GM23248 (cell line): Measurements from ENCODE around the gene ERMP1. TPM values are rescaled to one million over a fixed set of nuclear protein-coding genes. Genes with fewer than 3 reads are reported as not detected.

Experiments used
- DNase-seq: peaks from one replicate; pipeline ENCODE4 v3.0.0-alpha.2; 2015
- H2AFZ ChIP-seq: fragments of 200-600 bp; sonication (generic); 2 replicates; pipeline ENCODE4 v1.6.1; 2016; ENCODE audit warnings: antibody characterized with exemption
- H3F3A ChIP-seq: fragments of 200-600 bp; sonication (generic); 2 replicates; pipeline ENCODE4 v1.6.1; 2016; ENCODE audit warnings: mild to moderate bottlenecking, antibody characterized with exemption, mixed run types; ENCODE audit not compliant: insufficient read depth
- H3K27ac ChIP-seq: fragments of 200-600 bp; sonication (generic); 2 replicates; pipeline ENCODE4 v1.5.1; 2016; ENCODE audit warnings: mild to moderate bottlenecking
- H3K27me3 ChIP-seq: fragments of 200-600 bp; sonication (generic); replicated peaks from 2 replicates; pipeline ENCODE4 v1.6.1; 2016; ENCODE audit warnings: mild to moderate bottlenecking; ENCODE audit not compliant: insufficient read depth
- H3K36me3 ChIP-seq: fragments of 200-600 bp; sonication (generic); 2 replicates; pipeline ENCODE4 v1.6.1; 2016; ENCODE audit warnings: low read depth, mild to moderate bottlenecking
- H3K4me1 ChIP-seq: fragments of 200-600 bp; sonication (generic); 2 replicates; pipeline ENCODE4 v1.6.1; 2016; ENCODE audit warnings: mild to moderate bottlenecking; ENCODE audit not compliant: insufficient read depth
- H3K4me2 ChIP-seq: fragments of 200-600 bp; sonication (generic); one replicate; pipeline ENCODE4 v1.6.1; 2016; ENCODE audit warnings: mild to moderate bottlenecking; ENCODE audit not compliant: unreplicated experiment
- H3K4me3 ChIP-seq: fragments of 200-600 bp; sonication (generic); 2 replicates; pipeline ENCODE4 v1.5.1; 2016; ENCODE audit warnings: mild to moderate bottlenecking
- H3K79me2 ChIP-seq: fragments of 200-600 bp; sonication (generic); 2 replicates; pipeline ENCODE4 v1.6.1; 2016; ENCODE audit warnings: mild to moderate bottlenecking; ENCODE audit not compliant: insufficient read depth
- H3K9ac ChIP-seq: fragments of 200-600 bp; sonication (generic); 2 replicates; pipeline ENCODE4 v1.6.1; 2016; ENCODE audit warnings: mild to moderate bottlenecking
- H3K9me2 ChIP-seq: fragments of 200-600 bp; sonication (generic); 2 replicates; pipeline ENCODE4 v1.6.1; 2016; ENCODE audit warnings: mixed run types, mild to moderate bottlenecking, moderate library complexity; ENCODE audit not compliant: insufficient read depth
- H3K9me3 ChIP-seq: fragments of 200-600 bp; sonication (generic); one replicate; pipeline ENCODE4 v1.6.1; 2017; ENCODE audit warnings: low read depth
- H4K20me1 ChIP-seq: fragments of 200-600 bp; sonication (generic); 2 replicates; pipeline ENCODE4 v1.6.0; 2016; ENCODE audit not compliant: insufficient read depth
- EZH2 ChIP-seq: fragments of 200-600 bp; sonication (generic); IDR thresholded peaks from 2 replicates; pipeline ENCODE4 v1.6.1; 2018; ENCODE audit warnings: antibody characterized with exemption, mild to moderate bottlenecking; ENCODE audit not compliant: insufficient read depth, poor library complexity, severe bottlenecking
- EZH2phosphoT487 ChIP-seq: fragments of 200-600 bp; sonication (generic); IDR thresholded peaks from 2 replicates; pipeline ENCODE4 v1.6.1; 2018; ENCODE audit warnings: antibody characterized with exemption, moderate library complexity, mild to moderate bottlenecking, low read depth; ENCODE audit not compliant: insufficient read depth
- WGBS, 2 experiments: methylation state at CpG; one replicate each; pipeline ENCODE4 v1.1.6; 2015 to 2017; ENCODE audit warnings: low lambda C conversion rate in 2 of 2, low coverage in 1 of 2; ENCODE audit errors: missing lambda C conversion rate in 2 of 2; 5-methylcytosine and 5-hydroxymethylcytosine counted together
- in situ Hi-C: fragments of 300-500 bp; cut with MboI; formaldehyde crosslinking; loops from 2 replicates; pipeline ENCODE4 v1.15.0; 2020
- polyA plus RNA-seq: library from polyadenylated mRNA; unstranded; fragments of >200 nt; fragmentation: Nextera tagmentation; extraction: Ambion mirVana; gene quantifications from 2 replicates; pipeline ENCODE4 v1.2.1, GENCODE V29; 2016
- total RNA-seq: library from RNA; depleted of rRNA; stranded (reverse); fragments of >200 nt; shearing (Covaris generic); gene quantifications from 2 replicates; pipeline ENCODE4 v1.2.3, GENCODE V29; 2014

ERMP1 gene
- total and polyA plus RNA-seq, 2 experiments from 2014 or later, result 2.6 to 8.4 TPM

GRCh38 chr9:5767968-5768932 lies 64.7 kb downstream of the ERMP1 start:
- peaks cover 82% of the 10 kb centered on the region for H3K36me3 ChIP-seq
- no peaks in the 10 kb centered on the region for H3K79me2 ChIP-seq
- no peak overlapping the region for H3K4me2 ChIP-seq
- in situ Hi-C loops, result no loop called here
- H3K9me3 ChIP-seq, result no peaks in the 10 kb centered on the region
- H3K27ac ChIP-seq, result no peak overlapping the region
- no peaks in the 10 kb centered on the region for H3K9me2 ChIP-seq
- WGBS, 2 experiments, result 97 to 98% methylated on average over 5 of the region's 5 CpGs
- TF ChIP-seq EZH2 (no peak), EZH2phosphoT487 (no peak)
- no peaks in the 10 kb centered on the region for H3K4me1 ChIP-seq
- H3K4me3 ChIP-seq, result no peak overlapping the region
- H2AFZ ChIP-seq, result no peak overlapping the region
- peak; percentile 19 for DNase-seq
- H4K20me1 ChIP-seq, result no peaks in the 10 kb centered on the region
- H3F3A ChIP-seq, result no peaks in the 10 kb centered on the region
- no peak overlapping the region for H3K9ac ChIP-seq
- H3K27me3 ChIP-seq, result no peaks in the 10 kb centered on the region

- peaks cover 9% of the 10 kb centered on the region; the same call in 1 of the 2 replicates for H3K4me1 ChIP-seq
- H3K27ac ChIP-seq, result no peak overlapping the region
- no peaks in the 10 kb centered on the region for H4K20me1 ChIP-seq
- peaks cover 58% of the 10 kb centered on the region for H3K36me3 ChIP-seq
- DNase-seq, result no peak
- no peak overlapping the region for H2AFZ ChIP-seq
- no peak overlapping the region for H3K4me2 ChIP-seq
- no peaks in the 10 kb centered on the region for H3K27me3 ChIP-seq
- no peaks in the 10 kb centered on the region for H3K9me3 ChIP-seq
- no peaks in the 10 kb centered on the region for H3K9me2 ChIP-seq
- no peak overlapping the region for H3K9ac ChIP-seq
- WGBS, 2 experiments, result 16 to 36% methylated on average over 1 of the region's 1 CpG
- in situ Hi-C loops, result no loop called here
- H3K4me3 ChIP-seq, result no peak overlapping the region
- no peaks in the 10 kb centered on the region for H3K79me2 ChIP-seq
- no peak for TF ChIP-seq EZH2phosphoT487
- no peak for TF ChIP-seq EZH2
- peaks cover 23% of the 10 kb centered on the region; the same call in 1 of the 2 replicates for H3F3A ChIP-seq
Observed at GRCh38 chr9:5764130-5764868, 68.6 kb downstream of the ERMP1 start.

GRCh38 chr9:5762421-5762820 lies 70.5 kb downstream of the ERMP1 start:
- in situ Hi-C loops, result no loop called here
- DNase-seq, result peak; percentile 48
- Histone ChIP-seq H3K36me3 (peaks cover 63% of the 10 kb centered on the region), H3K27me3 (no peaks in the 10 kb centered on the region), H3K4me2 (peak overlapping the region; percentile 19), H3K9me3 (no peaks in the 10 kb centered on the region), H3K9me2 (no peaks in the 10 kb centered on the region), H3K4me3 (no peak overlapping the region), H3F3A (peaks cover 28% of the 10 kb centered on the region), H4K20me1 (no peaks in the 10 kb centered on the region), H3K9ac (no peak overlapping the region), H3K79me2 (no peaks in the 10 kb centered on the region), H3K4me1 (peaks cover 9% of the 10 kb centered on the region; the same call in 1 of the 2 replicates), H2AFZ (no peak overlapping the region), H3K27ac (no peak overlapping the region)
- WGBS, 2 experiments, result 30 to 37% methylated on average over 4 of the region's 4 CpGs
- TF ChIP-seq EZH2phosphoT487, result no peak
- TF ChIP-seq EZH2, result no peak

- H3F3A ChIP-seq, result peaks cover 34% of the 10 kb centered on the region
- in situ Hi-C loops, result no loop called here
- H3K4me2 ChIP-seq, result no peak overlapping the region
- peaks cover 66% of the 10 kb centered on the region for H3K36me3 ChIP-seq
- no peaks in the 10 kb centered on the region for H4K20me1 ChIP-seq
- no peak overlapping the region for H2AFZ ChIP-seq
- no peaks in the 10 kb centered on the region for H3K79me2 ChIP-seq
- peaks cover 9% of the 10 kb centered on the region; the same call in 1 of the 2 replicates for H3K4me1 ChIP-seq
- no peaks in the 10 kb centered on the region for H3K27me3 ChIP-seq
- H3K4me3 ChIP-seq, result no peak overlapping the region
- TF ChIP-seq EZH2, result no peak
- no peak for TF ChIP-seq EZH2phosphoT487
- no peaks in the 10 kb centered on the region for H3K9me3 ChIP-seq
- no peak overlapping the region for H3K9ac ChIP-seq
- peak; percentile 13 for DNase-seq
- 58% methylated on average over 1 of the region's 1 CpG for WGBS, 2 experiments
- no peak overlapping the region for H3K27ac ChIP-seq
- H3K9me2 ChIP-seq, result no peaks in the 10 kb centered on the region
Observed at GRCh38 chr9:5760338-5760737, 72.6 kb downstream of the ERMP1 start.
